PC-9 (cell line): ENCODE measurements around the gene NEO1.

ENCODE experiments used
- EZH2 ChIP-seq: fragments of 200-600 bp; sonication (generic); IDR thresholded peaks from 2 replicates; pipeline ENCODE4 v1.8.0; 2017; ENCODE audit warnings: antibody characterized with exemption, low read depth
- TF ChIP-seq, protein P1 (sequence below): fragments of 200-600 bp; sonication (generic); conservative IDR thresholded peaks from 2 replicates; pipeline ENCODE4 v1.6.1; 2017; ENCODE audit warnings: mixed run types, antibody characterized with exemption, mild to moderate bottlenecking, moderate library complexity

DNA sequence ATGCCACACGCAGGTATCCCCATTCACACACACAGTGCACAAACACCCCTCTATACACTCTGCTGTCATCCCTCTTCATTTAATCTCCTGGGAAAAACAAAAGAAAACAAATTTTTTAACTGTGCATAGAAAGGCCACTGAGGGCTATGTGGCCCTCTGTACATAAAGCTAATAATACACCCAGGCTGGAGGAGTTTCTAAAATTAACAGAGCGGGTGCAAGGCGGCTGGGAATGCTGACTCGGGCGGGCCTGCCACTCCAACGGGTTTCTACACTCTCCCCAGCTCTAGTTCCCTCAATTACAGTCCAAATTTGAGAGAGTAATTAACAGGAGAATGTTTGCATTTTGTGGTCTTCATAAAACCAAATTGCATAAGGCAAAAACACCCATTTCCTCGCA lies 293.4 kb downstream of the NEO1 start:
- TF ChIP-seq, protein P1, sequence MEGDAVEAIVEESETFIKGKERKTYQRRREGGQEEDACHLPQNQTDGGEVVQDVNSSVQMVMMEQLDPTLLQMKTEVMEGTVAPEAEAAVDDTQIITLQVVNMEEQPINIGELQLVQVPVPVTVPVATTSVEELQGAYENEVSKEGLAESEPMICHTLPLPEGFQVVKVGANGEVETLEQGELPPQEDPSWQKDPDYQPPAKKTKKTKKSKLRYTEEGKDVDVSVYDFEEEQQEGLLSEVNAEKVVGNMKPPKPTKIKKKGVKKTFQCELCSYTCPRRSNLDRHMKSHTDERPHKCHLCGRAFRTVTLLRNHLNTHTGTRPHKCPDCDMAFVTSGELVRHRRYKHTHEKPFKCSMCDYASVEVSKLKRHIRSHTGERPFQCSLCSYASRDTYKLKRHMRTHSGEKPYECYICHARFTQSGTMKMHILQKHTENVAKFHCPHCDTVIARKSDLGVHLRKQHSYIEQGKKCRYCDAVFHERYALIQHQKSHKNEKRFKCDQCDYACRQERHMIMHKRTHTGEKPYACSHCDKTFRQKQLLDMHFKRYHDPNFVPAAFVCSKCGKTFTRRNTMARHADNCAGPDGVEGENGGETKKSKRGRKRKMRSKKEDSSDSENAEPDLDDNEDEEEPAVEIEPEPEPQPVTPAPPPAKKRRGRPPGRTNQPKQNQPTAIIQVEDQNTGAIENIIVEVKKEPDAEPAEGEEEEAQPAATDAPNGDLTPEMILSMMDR, result no peak
- no peak for TF ChIP-seq EZH2
